OCI-LY7 (cell line): Measurements from ENCODE around the gene ATP8B1. TPM values are rescaled to one million over a fixed set of nuclear protein-coding genes. Genes with fewer than 3 reads are reported as not detected.

Source experiments
- BruUV-seq: library from RNA; stranded (reverse); fragments of 400-500 nt; replicated peaks from 2 replicates; lab custom pipeline; 2021; lab: Mats Ljungman, UMichigan
- CTCF ChIA-PET: fragments of 300-600 bp; sonication (Branson Sonifier 250); formaldehyde crosslinking; loops from one replicate; lab custom pipeline; 2022; ENCODE audit warnings: antibody characterized with exemption; ENCODE audit not compliant: unreplicated experiment; lab: Charles Lee
- POLR2A ChIA-PET: fragments of 300-600 bp; sonication (Branson Sonifier 250); formaldehyde crosslinking; loops from one replicate; lab custom pipeline; 2022; ENCODE audit warnings: antibody characterized with exemption; lab: Charles Lee
- DNase-seq: peaks from one replicate; pipeline ENCODE4 v3.0.0-alpha.2; 2015; ENCODE audit warnings: low spot score
- H2AFZ ChIP-seq: fragments of 200-600 bp; sonication (generic), shearing (Covaris generic); 2 replicates; pipeline ENCODE4 v1.6.1; 2014; ENCODE audit warnings: mild to moderate bottlenecking, antibody characterized with exemption, low read length, moderate library complexity
- H3K27ac ChIP-seq: fragments of 200-600 bp; sonication (generic); 2 replicates; pipeline ENCODE4 v1.5.1; 2014; ENCODE audit warnings: mixed run types, low read depth, mild to moderate bottlenecking, moderate library complexity, low read length, inconsistent platforms; ENCODE audit not compliant: poor library complexity, severe bottlenecking
- H3K36me3 ChIP-seq: fragments of 200-600 bp; sonication (generic); 2 replicates; pipeline ENCODE4 v1.6.1; 2014; ENCODE audit warnings: mild to moderate bottlenecking, antibody characterized with exemption, low read length, moderate library complexity, mixed read lengths; ENCODE audit not compliant: insufficient read depth
- H3K4me1 ChIP-seq: fragments of 200-600 bp; sonication (generic); 2 replicates; pipeline ENCODE4 v1.5.1; 2014; ENCODE audit warnings: mild to moderate bottlenecking, low read length; ENCODE audit not compliant: insufficient read depth, poor library complexity, severe bottlenecking
- H3K4me2 ChIP-seq: fragments of 200-600 bp; sonication (generic); 2 replicates; pipeline ENCODE4 v1.6.1; 2014; ENCODE audit warnings: mild to moderate bottlenecking, low read length
- H3K4me3 ChIP-seq: fragments of 200-600 bp; sonication (generic); 2 replicates; pipeline ENCODE4 v1.5.1; 2014; ENCODE audit warnings: mild to moderate bottlenecking, low read depth, low read length; ENCODE audit not compliant: poor library complexity, severe bottlenecking
- H3K79me2 ChIP-seq: fragments of 200-600 bp; sonication (generic); 2 replicates; pipeline ENCODE4 v1.6.1; 2016; ENCODE audit warnings: low read depth, mild to moderate bottlenecking, low read length, moderate library complexity, mixed read lengths; ENCODE audit not compliant: insufficient read depth
- H3K9me2 ChIP-seq: fragments of 200-600 bp; sonication (generic); 2 replicates; pipeline ENCODE4 v1.6.1; 2016; ENCODE audit warnings: mild to moderate bottlenecking, low read length, mixed read lengths; ENCODE audit not compliant: insufficient read depth
- H3K9me3 ChIP-seq: fragments of 200-600 bp; sonication (generic); 2 replicates; pipeline ENCODE4 v1.6.1; 2014; ENCODE audit warnings: mild to moderate bottlenecking, mixed run types, low read length, mixed read lengths
- H4K20me1 ChIP-seq: fragments of 200-600 bp; sonication (generic); 2 replicates; pipeline ENCODE4 v1.6.1; 2014; ENCODE audit warnings: mild to moderate bottlenecking, antibody characterized with exemption, low read length, moderate library complexity, mixed read lengths; ENCODE audit not compliant: insufficient read depth
- EZH2phosphoT487 ChIP-seq: fragments of 200-600 bp; sonication (generic); IDR thresholded peaks from 2 replicates; pipeline ENCODE4 v1.6.1; 2018; ENCODE audit warnings: low read depth, borderline replicate concordance, mild to moderate bottlenecking, mixed run types, antibody characterized with exemption, low read length, moderate library complexity, mixed read lengths
- intact Hi-C: fragments of 100-400 bp; cut with micrococcal nuclease; formaldehyde crosslinking; loops from one replicate; pipeline ENCODE4 v1.10.0; 2022; ENCODE audit not compliant: unreplicated experiment
- total RNA-seq, 2 experiments: library from RNA; depleted of rRNA in 1 of 2; stranded (reverse); fragments of >200 nt in 1 of 2; shearing (Covaris generic) in 1 of 2; gene quantifications; 2 replicates each; pipeline ENCODE4 v1.2.3, GENCODE V29; 2014 to 2022
- TF ChIP-seq, protein P1 (sequence below): fragments of 200-600 bp; sonication (generic); conservative IDR thresholded peaks from 2 replicates; pipeline ENCODE4 v1.5.1; 2014; ENCODE audit warnings: mild to moderate bottlenecking, antibody characterized with exemption, low read length, moderate library complexity, mixed read lengths

ATP8B1 gene
- total RNA-seq, 2 experiments from 2014 or later, result not detected

DNA sequence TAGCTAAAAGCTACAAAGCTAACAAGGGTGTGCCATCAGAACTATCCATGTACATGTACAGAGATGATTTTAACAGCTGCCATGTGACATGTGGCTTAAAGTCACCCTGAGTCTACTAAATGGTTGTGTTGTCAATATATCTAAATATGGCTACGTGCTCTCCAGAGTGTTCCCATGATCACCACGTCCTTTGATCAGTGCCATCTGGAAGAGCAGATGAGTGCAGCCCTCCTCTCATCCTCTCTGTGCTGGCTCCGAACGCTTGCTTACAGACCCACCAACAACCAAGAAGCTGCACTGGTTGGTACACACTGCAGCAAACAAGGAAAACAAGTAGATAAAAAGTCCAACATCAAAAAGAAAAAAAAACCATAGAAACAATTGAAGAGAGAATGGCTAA lies 92.9 kb downstream of the ATP8B1 start:
- no peaks in the 10 kb centered on the region for H3K9me3 ChIP-seq
- H2AFZ ChIP-seq, result no peak overlapping the region
- H3K36me3 ChIP-seq, result no peaks in the 10 kb centered on the region
- intact Hi-C loops, result no loop called here
- BruUV-seq, result no TSS peak
- H3K27ac ChIP-seq, result no peak overlapping the region
- H4K20me1 ChIP-seq, result no peaks in the 10 kb centered on the region
- H3K79me2 ChIP-seq, result no peaks in the 10 kb centered on the region
- TF ChIP-seq EZH2phosphoT487, result no peak
- TF ChIP-seq, protein P1, sequence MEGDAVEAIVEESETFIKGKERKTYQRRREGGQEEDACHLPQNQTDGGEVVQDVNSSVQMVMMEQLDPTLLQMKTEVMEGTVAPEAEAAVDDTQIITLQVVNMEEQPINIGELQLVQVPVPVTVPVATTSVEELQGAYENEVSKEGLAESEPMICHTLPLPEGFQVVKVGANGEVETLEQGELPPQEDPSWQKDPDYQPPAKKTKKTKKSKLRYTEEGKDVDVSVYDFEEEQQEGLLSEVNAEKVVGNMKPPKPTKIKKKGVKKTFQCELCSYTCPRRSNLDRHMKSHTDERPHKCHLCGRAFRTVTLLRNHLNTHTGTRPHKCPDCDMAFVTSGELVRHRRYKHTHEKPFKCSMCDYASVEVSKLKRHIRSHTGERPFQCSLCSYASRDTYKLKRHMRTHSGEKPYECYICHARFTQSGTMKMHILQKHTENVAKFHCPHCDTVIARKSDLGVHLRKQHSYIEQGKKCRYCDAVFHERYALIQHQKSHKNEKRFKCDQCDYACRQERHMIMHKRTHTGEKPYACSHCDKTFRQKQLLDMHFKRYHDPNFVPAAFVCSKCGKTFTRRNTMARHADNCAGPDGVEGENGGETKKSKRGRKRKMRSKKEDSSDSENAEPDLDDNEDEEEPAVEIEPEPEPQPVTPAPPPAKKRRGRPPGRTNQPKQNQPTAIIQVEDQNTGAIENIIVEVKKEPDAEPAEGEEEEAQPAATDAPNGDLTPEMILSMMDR, result no peak
- no peak overlapping the region for H3K4me2 ChIP-seq
- ChIA-PET CTCF (no interaction called here), POLR2A (interaction anchor here (0.7 kb wide), 1 partner anchor 1371 kb away, joined by 3 read pairs; no protein-coding TSS in a partner anchor)
- H3K9me2 ChIP-seq, result no peaks in the 10 kb centered on the region
- DNase-seq, result no peak
- H3K4me3 ChIP-seq, result no peak overlapping the region
- H3K4me1 ChIP-seq, result no peaks in the 10 kb centered on the region

DNA sequence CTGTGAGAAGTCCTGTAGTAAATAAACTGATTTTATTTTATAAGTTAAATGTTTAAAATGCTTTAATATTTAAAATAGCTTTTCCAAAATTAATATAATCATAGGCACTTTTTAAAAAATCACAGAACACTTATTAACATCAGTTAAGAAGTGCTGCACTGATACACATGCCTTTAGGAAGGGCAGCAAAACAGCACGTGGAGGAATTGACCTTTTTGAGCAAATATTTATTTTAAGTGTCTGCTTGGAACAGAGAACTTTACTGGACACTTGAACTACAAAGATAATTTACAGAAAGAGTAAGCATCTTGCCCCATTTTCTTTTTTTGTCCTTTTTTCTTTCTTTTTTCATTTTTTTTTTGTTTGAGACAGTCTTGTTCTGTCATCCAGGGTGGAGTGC lies 93.8 kb downstream of the ATP8B1 start:
- H3K4me3 ChIP-seq, result no peak overlapping the region
- CTCF ChIA-PET, result no interaction called here
- H3K36me3 ChIP-seq, result no peaks in the 10 kb centered on the region
- no peak overlapping the region for H3K27ac ChIP-seq
- no TSS peak for BruUV-seq
- POLR2A ChIA-PET, result no interaction called here
- H3K9me3 ChIP-seq, result no peaks in the 10 kb centered on the region
- H3K79me2 ChIP-seq, result no peaks in the 10 kb centered on the region
- H3K9me2 ChIP-seq, result no peaks in the 10 kb centered on the region
- no peaks in the 10 kb centered on the region for H3K4me1 ChIP-seq
- no peak overlapping the region for H3K4me2 ChIP-seq
- H2AFZ ChIP-seq, result no peak overlapping the region
- no peaks in the 10 kb centered on the region for H4K20me1 ChIP-seq
- DNase-seq, result no peak
- TF ChIP-seq, protein P1, result no peak
- no peak for TF ChIP-seq EZH2phosphoT487
- intact Hi-C loops, result no loop called here

DNA sequence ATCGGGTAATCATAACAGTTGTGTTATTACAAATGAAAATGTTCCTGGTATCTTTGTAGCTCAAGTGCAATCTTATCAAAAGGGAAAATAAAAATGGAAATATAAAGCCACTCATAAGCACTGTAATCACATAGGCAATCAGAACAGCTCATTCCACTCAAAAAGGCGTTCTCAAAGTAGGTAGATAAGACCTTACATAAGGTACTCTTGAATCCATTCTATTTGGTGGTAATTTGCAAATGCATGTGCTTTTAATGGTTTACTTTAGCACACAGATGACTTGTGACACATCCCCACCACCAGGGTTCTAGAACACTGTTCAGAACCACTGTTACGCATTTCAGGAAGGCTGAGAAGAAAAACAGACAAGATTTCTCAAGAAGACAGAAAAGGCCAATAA lies 94.8 kb downstream of the ATP8B1 start:
- BruUV-seq, result no TSS peak
- no peak overlapping the region for H3K27ac ChIP-seq
- no peaks in the 10 kb centered on the region for H3K79me2 ChIP-seq
- CTCF ChIA-PET, result no interaction called here
- H3K4me2 ChIP-seq, result no peak overlapping the region
- no peak overlapping the region for H3K4me3 ChIP-seq
- intact Hi-C loops, result no loop called here
- no peak for DNase-seq
- H3K36me3 ChIP-seq, result no peaks in the 10 kb centered on the region
- H2AFZ ChIP-seq, result no peak overlapping the region
- H3K4me1 ChIP-seq, result no peaks in the 10 kb centered on the region
- POLR2A ChIA-PET, result no interaction called here
- TF ChIP-seq, protein P1, result no peak
- no peak for TF ChIP-seq EZH2phosphoT487
- H3K9me3 ChIP-seq, result no peaks in the 10 kb centered on the region
- no peaks in the 10 kb centered on the region for H3K9me2 ChIP-seq
- H4K20me1 ChIP-seq, result no peaks in the 10 kb centered on the region
